A673 (cell line): ENCODE results near the gene AUNIP. TPM values are rescaled to one million over a fixed set of nuclear protein-coding genes. Genes with fewer than 3 reads are reported as not detected.
"Not testable (repeated sequence)": the region's sequence is repeated elsewhere in the genome, so short reads cannot be mapped to it uniquely, and the experiment has no call there.

Source experiments
- BruUV-seq: library from RNA; stranded (reverse); fragments of 400-500 nt; replicated peaks from 2 replicates; lab custom pipeline; 2021; lab: Mats Ljungman, UMichigan
- CTCF ChIA-PET: fragments of 300-600 bp; sonication (Branson Sonifier 250); formaldehyde crosslinking; loops from one replicate; lab custom pipeline; 2022; ENCODE audit warnings: antibody characterized with exemption; lab: Charles Lee
- POLR2A ChIA-PET: fragments of 300-600 bp; sonication (Branson Sonifier 250); formaldehyde crosslinking; loops from one replicate; lab custom pipeline; 2022; ENCODE audit warnings: antibody characterized with exemption; ENCODE audit not compliant: low non-redundant PET; lab: Charles Lee
- DNase-seq: peaks from one replicate; pipeline ENCODE4 v3.0.0-alpha.2; 2015; ENCODE audit warnings: low spot score
- H3K27ac ChIP-seq: fragments of 200-600 bp; sonication (generic); 2 replicates; pipeline ENCODE4 v1.5.1; 2016; ENCODE audit warnings: mixed run types, low read depth, mild to moderate bottlenecking, mixed read lengths, antibody characterized with exemption, low read length; ENCODE audit not compliant: poor library complexity, severe bottlenecking
- H3K27me3 ChIP-seq: fragments of 200-600 bp; sonication (generic); replicated peaks from 2 replicates; pipeline ENCODE4 v1.6.1; 2017; ENCODE audit warnings: mixed run types, low read depth, mild to moderate bottlenecking, mixed read lengths, antibody characterized with exemption, low read length; ENCODE audit not compliant: insufficient read depth, poor library complexity
- H3K36me3 ChIP-seq: fragments of 200-600 bp; sonication (generic); 2 replicates; pipeline ENCODE4 v1.6.1; 2016; ENCODE audit warnings: mixed run types, mild to moderate bottlenecking, mixed read lengths, antibody characterized with exemption, low read length; ENCODE audit not compliant: insufficient read depth, poor library complexity, severe bottlenecking
- H3K4me1 ChIP-seq: fragments of 200-600 bp; sonication (generic); 2 replicates; pipeline ENCODE4 v1.6.1; 2017; ENCODE audit warnings: mixed run types, mild to moderate bottlenecking, mixed read lengths, antibody characterized with exemption, low read length; ENCODE audit not compliant: insufficient read depth, poor library complexity, severe bottlenecking
- H3K4me3 ChIP-seq: fragments of 200-600 bp; sonication (generic); 2 replicates; pipeline ENCODE4 v1.5.1; 2016; ENCODE audit warnings: low read depth, mixed run types, mild to moderate bottlenecking, mixed read lengths, low read length; ENCODE audit not compliant: poor library complexity, severe bottlenecking
- H3K9me3 ChIP-seq: fragments of 200-600 bp; sonication (generic); 2 replicates; pipeline ENCODE4 v1.6.1; 2016; ENCODE audit warnings: mixed run types, low read depth, mild to moderate bottlenecking, mixed read lengths, antibody characterized with exemption, low read length; ENCODE audit not compliant: poor library complexity, severe bottlenecking
- CTCF ChIP-seq: fragments of 300-800, 200-600 bp; sonication (generic); conservative IDR thresholded peaks from 2 replicates; pipeline ENCODE4 v1.5.1; 2017; ENCODE audit warnings: low read depth, mild to moderate bottlenecking, antibody characterized with exemption, low read length, moderate library complexity, mixed read lengths
- EZH2 ChIP-seq: fragments of 200-600 bp; sonication (generic); IDR thresholded peaks from 2 replicates; pipeline ENCODE4 v1.6.1; 2017; ENCODE audit warnings: borderline replicate concordance, low read depth, mild to moderate bottlenecking, mixed read lengths, antibody characterized with exemption, low read length; ENCODE audit not compliant: poor library complexity, severe bottlenecking
- intact Hi-C: fragments of 100-400 bp; cut with micrococcal nuclease; formaldehyde crosslinking; loops from one replicate; pipeline ENCODE4 v1.10.0; 2022; ENCODE audit not compliant: unreplicated experiment
- total RNA-seq: library from RNA; stranded (reverse); gene quantifications from 2 replicates; pipeline ENCODE4 v1.2.3, GENCODE V29; 2021

The AUNIP gene
- total RNA-seq, 1 experiment from 2014 or later = 18.9 TPM

- no peaks in the 10 kb centered on the region for H3K4me1 ChIP-seq
- ChIA-PET POLR2A (no interaction called here), CTCF (no interaction called here)
- H3K9me3 ChIP-seq = no peaks in the 10 kb centered on the region
- no TSS peak for BruUV-seq
- TF ChIP-seq EZH2 = no peak
- no peak for TF ChIP-seq CTCF
- H3K27me3 ChIP-seq = no peaks in the 10 kb centered on the region
- peaks cover under 1% of the 10 kb centered on the region for H3K36me3 ChIP-seq
- intact Hi-C loops = no loop called here
- H3K27ac ChIP-seq = no peak overlapping the region
- H3K4me3 ChIP-seq = no peak overlapping the region
- no peak for DNase-seq
Measured at GRCh38 chr1:25845664-25846063, 13.6 kb downstream of the AUNIP start.

GRCh38 chr1:25844536-25845337, 14.5 kb downstream of the AUNIP start:
- POLR2A ChIA-PET = no interaction called here
- no peaks in the 10 kb centered on the region for H3K9me3 ChIP-seq
- H3K27me3 ChIP-seq = no peaks in the 10 kb centered on the region
- no peak for DNase-seq
- no peak overlapping the region for H3K4me3 ChIP-seq
- no peaks in the 10 kb centered on the region for H3K36me3 ChIP-seq
- intact Hi-C loops = no loop called here
- no peak for TF ChIP-seq EZH2
- TF ChIP-seq CTCF = no peak
- no TSS peak for BruUV-seq
- no peak overlapping the region for H3K27ac ChIP-seq
- no peaks in the 10 kb centered on the region for H3K4me1 ChIP-seq
- CTCF ChIA-PET = no interaction called here

- DNase-seq = no peak
- POLR2A ChIA-PET = no interaction called here
Measured at GRCh38 chr1:25843483-25843882, 15.8 kb downstream of the AUNIP start.

GRCh38 chr1:25839808-25840207, 19.4 kb downstream of the AUNIP start:
- not testable (repeated sequence) for H3K4me3 ChIP-seq, H3K27ac ChIP-seq, H3K9me3 ChIP-seq, H3K4me1 ChIP-seq, DNase-seq, H3K27me3 ChIP-seq, BruUV-seq
- ChIA-PET CTCF (interaction anchor here (0.6 kb wide), 1 partner anchor 52 kb away, joined by 8 read pairs; no protein-coding TSS in a partner anchor), POLR2A (interaction anchor here (0.7 kb wide), 1 partner anchor 31 kb away, joined by 3 read pairs; no protein-coding TSS in a partner anchor)
- peaks cover 23% of the 10 kb centered on the region for H3K36me3 ChIP-seq
- intact Hi-C loops = loop anchor here (10.0 kb wide), 1 partner anchor 155 kb away; the partner anchor contains the start of gene PAFAH2

More at GRCh38 chr1:25843483-25843882, 15.8 kb downstream of the AUNIP start:
- CTCF ChIA-PET = no interaction called here
- Histone ChIP-seq H3K4me1 (no peaks in the 10 kb centered on the region), H3K36me3 (no peaks in the 10 kb centered on the region), H3K9me3 (no peaks in the 10 kb centered on the region), H3K4me3 (no peak overlapping the region), H3K27me3 (no peaks in the 10 kb centered on the region), H3K27ac (no peak overlapping the region)
- TF ChIP-seq CTCF = no peak
- no TSS peak for BruUV-seq
- intact Hi-C loops = no loop called here
